Measurements from ENCODE around the gene COLEC11.
"Not testable (repeated sequence)": the region's sequence is repeated elsewhere in the genome, so short reads cannot be mapped to it uniquely, and the experiment has no call there.

Gene COLEC11

GRCh38 chr2:3654531-3655225 lies 59.8 kb downstream of the COLEC11 start:
- no peak for DNase-seq (ENCODE audit: low spot score)

GRCh38 chr2:3655871-3656761 lies 61.2 kb downstream of the COLEC11 start:
- DNase-seq (ENCODE audit: low spot score) = no peak

GRCh38 chr2:3656762-3657721 lies 62.1 kb downstream of the COLEC11 start:
- DNase-seq (ENCODE audit: low spot score) = peak; percentile 63

- no peak for DNase-seq (ENCODE audit: low spot score)
Measured at GRCh38 chr2:3657881-3658280, 63.0 kb downstream of the COLEC11 start, which contains the start of gene ALLC. Gene ALLC (plus strand): TSS chr2:3658200. CDS start chr2:3671158, 12,958 bp downstream.

DNA sequence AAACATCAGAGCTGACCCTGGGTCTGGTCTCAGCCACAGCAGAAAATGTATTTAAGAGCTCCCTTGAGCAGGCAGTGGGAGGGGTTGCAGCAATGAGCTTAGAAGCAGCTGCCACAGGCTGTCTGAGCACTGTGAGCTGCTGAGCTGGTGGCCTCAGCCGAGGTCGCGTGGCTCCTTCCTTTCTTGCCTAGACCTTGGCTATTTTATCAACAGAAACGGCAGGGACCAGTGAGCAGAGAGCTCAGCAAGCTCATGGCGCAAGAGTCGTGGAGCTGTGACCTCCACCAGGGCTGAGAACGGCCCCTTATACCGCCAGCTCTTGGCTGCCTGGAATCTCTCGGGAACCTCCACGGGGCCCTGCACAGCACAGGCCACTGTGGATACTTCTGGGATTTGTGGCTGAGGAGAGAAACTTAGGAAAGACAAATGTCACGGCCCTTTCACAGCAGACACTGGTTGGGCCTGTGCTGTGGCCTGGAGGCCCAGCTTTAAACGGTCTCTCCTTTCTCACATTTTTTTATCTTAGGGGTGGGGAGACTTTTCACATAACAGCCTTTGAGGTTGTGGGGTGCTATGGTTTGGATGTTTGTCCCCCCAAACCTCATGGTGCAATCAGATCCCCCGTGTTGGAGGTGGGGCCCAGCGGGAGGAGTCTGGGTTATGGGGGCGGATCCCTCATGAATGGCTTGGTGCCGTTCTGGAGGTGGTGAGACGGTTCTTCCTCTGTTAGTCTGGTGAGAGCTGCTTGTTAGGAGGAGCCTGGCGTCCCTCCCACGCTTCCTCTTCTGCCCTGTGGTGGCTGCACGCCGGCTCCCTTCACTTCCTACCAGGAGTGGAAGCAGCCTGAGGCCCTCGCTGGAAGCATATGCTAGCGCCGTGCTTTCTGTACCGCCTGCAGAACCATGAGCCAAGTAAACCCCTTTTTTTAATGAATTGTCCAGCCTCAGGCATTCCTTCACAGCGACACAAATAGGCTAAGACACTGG lies 64.8 kb downstream of the COLEC11 start:
- no peak for DNase-seq (ENCODE audit: low spot score)

DNA sequence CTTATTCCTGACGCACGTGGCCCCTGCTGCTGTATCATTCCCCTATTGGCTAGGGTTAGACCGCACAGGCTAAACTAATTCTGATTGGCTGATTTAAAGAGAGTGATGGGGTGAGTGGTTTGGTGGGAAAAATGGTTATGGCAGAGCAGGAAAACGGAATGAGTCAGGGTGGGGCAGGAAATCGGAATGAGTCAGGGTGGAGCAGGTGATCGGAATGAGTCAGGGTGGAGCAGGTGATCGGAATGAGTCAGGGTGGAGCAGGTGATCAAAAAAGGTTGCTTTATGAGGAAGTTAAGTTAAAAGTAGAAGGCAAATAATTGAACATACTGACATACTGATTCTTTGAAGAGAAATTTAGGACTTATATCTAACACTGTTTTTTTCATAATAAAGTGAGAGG lies 65.7 kb downstream of the COLEC11 start:
- not testable (repeated sequence) for DNase-seq (ENCODE audit: low spot score)

DNA sequence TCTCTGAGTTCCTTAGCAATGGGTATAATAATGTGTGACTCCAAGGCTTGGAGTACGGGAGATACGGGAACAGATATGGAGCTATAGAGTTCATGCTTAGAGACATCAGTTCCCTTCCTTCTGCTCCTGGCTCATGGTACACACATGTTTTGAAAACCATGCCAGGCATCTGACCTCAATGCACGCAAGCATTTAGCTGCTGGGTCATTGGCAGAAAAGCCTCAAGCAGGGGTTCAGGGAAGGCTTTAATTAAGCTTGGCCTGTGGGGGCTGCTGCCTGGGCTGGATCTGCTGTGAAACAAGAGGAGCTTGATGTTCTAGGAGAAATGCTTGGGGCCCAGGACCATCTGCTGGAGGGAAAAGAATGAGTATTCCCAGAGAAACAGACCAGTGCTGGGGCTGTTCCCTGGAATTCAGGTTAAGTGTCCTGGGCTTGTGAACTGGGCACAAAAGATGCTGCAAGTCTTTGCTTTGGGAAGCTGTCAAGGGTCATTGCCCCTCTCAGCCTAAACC lies 66.3 kb downstream of the COLEC11 start:
- no peak for DNase-seq (ENCODE audit: low spot score)

GRCh38 chr2:3662239-3662638 lies 67.3 kb downstream of the COLEC11 start:
- no peak for DNase-seq (ENCODE audit: low spot score)

GRCh38 chr2:3664118-3664517 lies 69.2 kb downstream of the COLEC11 start:
- no peak for DNase-seq (ENCODE audit: low spot score)

- DNase-seq (ENCODE audit: low spot score) = no peak
Measured at GRCh38 chr2:3664925-3665324, 70.0 kb downstream of the COLEC11 start.

GRCh38 chr2:3665886-3666612 lies 71.1 kb downstream of the COLEC11 start:
- DNase-seq (ENCODE audit: low spot score) = no peak

GRCh38 chr2:3666613-3666975 lies 71.7 kb downstream of the COLEC11 start:
- no peak for DNase-seq (ENCODE audit: low spot score)

DNA sequence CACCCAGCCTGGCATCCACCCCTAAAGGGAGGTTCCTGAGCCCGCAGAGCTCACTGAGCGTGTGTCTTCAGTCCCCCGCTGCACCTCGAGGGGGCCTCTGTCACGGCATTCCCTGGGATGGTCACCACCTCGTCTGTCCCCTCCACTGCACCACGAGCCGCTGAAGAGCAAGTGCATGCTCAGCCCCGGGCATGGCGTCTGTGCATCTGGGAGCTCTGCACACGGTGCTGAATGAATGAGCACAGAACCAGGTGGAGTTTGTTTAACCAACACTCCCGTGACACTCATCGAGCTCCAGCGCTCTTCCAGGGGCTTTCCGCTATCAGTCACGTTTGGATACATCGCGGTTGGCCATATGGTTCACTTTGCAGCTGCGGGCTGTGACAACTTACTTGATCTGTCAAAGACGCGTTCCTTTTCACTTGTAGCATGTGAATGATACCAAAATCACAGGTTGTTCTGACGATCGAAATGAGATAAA lies 72.3 kb downstream of the COLEC11 start:
- no peak for DNase-seq (ENCODE audit: low spot score)

DNA sequence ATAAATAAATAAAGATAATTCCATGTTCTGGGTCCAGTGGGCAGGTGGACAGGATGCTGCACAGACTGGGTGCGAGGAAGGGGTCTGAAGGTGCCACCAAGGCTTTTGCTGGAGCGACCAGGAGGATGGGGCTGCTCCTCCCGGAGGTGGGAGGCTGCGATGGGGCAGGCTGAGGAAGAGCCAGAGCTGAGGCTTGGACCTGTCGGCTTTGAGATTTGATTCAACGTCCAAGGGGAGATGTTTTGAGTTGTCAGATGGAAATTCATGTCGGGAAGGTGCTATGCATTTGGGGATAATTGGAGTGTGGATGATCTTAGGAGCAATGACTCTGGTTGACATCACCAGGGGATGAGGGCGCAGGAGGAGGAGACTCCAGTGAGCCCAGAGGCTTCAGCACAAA lies 74.7 kb downstream of the COLEC11 start:
- no peak for DNase-seq (ENCODE audit: low spot score)

DNA sequence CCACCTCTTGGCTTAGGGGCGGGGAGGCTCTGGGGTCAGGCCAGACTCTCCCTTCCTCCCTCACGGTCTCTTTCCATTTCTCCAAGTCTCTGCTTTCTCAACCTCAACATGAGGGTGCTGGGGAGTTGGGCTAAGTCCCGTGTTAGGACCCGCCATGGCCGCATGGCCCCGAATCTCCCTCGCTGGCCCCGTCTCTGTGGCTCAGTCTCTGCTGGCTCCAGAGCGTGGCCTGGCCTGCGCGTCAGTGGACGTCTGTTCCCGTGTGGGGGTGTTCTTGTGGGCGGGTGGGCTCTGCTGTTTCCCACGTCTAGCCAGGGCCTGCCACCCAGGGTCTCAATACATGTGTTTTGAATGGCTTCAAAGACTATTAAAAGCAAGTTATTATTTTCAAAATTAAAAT lies 75.5 kb downstream of the COLEC11 start:
- no peak for DNase-seq (ENCODE audit: low spot score)

DNA sequence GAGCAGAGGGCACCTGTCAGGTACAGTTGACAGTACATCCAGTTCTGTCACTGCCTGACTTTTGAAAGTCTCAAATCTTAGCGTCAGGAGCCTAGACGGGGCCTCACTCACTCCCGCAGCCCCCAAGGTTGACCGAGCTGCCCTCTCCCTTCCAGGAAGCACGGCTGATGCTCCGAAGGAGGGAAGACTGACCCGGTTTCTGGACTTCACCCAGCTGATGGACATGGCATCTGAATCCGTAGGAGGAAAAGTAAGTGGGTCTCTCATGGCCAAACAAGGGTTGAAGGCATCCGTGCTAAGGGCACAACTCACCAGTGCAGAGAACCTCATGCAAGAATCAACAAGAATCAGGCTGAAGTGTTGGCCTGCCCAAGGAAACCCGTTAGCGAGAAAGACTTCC lies 76.0 kb downstream of the COLEC11 start:
- DNase-seq (ENCODE audit: low spot score) = no peak

DNA sequence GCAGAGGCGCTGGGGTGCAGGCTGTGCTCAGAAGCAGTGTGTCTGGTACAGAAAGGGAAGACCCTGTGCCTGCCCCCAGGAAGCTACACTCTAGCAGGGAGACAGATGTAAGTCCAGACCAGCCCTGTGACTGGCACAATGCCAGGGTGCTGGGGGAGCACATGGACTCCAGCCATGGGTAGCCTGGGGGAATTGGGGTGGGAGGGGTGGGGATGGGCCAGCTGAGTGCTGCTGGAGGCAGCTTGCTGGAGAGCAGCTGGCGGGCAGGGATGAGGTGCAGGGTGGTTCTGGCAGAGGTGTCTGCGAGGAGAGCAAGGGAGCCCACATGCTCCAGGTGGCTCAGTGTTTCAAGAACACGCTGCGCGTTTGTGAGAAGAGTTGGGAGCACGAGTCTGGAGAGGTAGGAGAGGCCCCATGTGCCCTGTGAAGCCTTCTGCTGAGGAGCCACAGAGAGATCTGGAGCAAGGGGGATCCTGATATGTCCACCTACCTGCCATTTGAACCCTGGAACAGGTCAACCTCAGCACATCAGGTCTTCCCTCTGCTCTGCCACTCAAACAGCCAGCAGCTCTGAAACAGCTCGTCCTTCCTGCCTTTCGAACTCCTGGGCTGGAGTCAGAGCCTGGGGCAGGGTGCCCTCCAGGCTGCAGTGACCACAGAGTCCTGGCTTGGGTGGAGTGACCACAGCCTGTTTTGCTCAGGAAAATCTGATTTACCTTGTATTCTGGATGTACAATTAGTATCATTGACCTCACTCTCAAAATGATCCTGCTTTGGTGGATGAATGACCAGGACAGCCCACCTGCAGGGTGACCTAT lies 78.2 kb downstream of the COLEC11 start:
- DNase-seq (ENCODE audit: low spot score) = no peak

DNA sequence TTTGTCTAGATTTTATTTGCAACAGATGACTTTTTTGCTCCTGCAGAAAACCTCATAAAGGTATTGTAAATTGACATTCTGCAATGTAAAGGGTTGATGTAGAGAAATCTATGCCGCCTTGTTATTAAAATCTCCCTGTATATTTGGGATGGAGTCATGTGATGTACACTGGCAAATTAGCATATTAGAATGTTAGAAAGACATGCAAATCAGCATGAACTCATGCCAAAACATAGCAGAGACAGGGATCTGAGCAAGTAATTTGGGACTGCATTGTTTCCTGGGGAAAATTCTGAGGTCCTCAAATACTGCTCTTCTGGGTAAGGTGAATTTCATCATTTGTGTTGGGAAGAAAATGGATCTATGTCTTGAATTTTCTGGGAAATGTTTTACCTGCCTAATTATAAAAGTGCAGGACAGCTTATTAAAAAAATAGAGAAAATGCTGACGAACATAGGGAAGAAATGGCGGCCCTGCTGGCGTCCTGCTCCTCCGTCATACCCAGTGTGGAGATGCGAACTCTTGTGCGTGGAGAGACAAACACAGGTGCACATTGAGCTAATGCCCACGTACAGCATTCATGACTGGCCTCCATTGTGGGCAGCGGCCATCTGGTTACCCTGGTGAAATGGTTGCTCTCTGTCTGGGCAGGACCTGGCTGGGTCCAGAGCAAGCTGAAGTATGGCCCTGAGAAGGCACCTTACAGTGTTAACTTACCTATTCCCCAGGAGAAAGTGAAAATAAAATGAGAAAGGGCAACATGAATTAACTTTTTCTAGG lies 79.3 kb downstream of the COLEC11 start:
- no peak for DNase-seq (ENCODE audit: low spot score)
